ENCODE data around the gene OR2A12. TPM values are rescaled to one million over a fixed set of nuclear protein-coding genes. Genes with fewer than 3 reads are reported as not detected.

Gene OR2A12
- total RNA-seq, 4 donors from 2014 or later: not detected

DNA sequence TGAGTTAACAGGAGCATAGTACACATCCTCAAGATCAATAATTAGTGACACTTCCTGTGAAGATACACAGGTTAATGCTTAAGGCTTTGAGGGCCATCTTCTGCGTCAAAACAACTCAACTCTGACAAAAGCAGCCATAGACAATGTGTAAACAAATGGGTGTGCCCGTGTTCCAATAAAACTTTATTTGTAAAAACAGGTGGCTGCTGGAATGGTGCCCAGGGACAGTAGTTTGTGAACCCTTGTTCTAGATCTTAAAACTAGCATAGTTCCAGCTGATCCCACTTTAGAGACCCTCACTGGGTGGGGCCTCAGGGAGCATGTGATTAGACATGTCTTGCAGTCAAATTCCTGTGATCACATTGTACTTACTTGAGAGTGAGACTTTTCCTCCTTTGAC lies 44.7 kb downstream of the OR2A12 start:
- DNase-seq (ENCODE audit: low spot score in 2 of 2): no peak
- H3K4me3 ChIP-seq: no peak overlapping the region
- no peaks in the 10 kb centered on the region for H3K27me3 ChIP-seq
- H3K36me3 ChIP-seq: no peaks in the 10 kb centered on the region
- no peak overlapping the region for H3K27ac ChIP-seq
- H3K9me3 ChIP-seq: no peaks in the 10 kb centered on the region
- WGBS: 71% methylated on average over 2 of the region's 2 CpGs
- H3K4me1 ChIP-seq: no peaks in the 10 kb centered on the region
- TF ChIP-seq POLR2AphosphoS5 (IDR thresholded peaks at IDR 0.05) (no peak), EP300 (IDR thresholded peaks at IDR 0.05) (no peak), POLR2A (IDR thresholded peaks at IDR 0.05) (no peak)
- TF ChIP-seq, protein P1, sequence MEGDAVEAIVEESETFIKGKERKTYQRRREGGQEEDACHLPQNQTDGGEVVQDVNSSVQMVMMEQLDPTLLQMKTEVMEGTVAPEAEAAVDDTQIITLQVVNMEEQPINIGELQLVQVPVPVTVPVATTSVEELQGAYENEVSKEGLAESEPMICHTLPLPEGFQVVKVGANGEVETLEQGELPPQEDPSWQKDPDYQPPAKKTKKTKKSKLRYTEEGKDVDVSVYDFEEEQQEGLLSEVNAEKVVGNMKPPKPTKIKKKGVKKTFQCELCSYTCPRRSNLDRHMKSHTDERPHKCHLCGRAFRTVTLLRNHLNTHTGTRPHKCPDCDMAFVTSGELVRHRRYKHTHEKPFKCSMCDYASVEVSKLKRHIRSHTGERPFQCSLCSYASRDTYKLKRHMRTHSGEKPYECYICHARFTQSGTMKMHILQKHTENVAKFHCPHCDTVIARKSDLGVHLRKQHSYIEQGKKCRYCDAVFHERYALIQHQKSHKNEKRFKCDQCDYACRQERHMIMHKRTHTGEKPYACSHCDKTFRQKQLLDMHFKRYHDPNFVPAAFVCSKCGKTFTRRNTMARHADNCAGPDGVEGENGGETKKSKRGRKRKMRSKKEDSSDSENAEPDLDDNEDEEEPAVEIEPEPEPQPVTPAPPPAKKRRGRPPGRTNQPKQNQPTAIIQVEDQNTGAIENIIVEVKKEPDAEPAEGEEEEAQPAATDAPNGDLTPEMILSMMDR (IDR thresholded peaks at IDR 0.05): no peak

GRCh38 chr7:144132262-144132661 lies 46.2 kb downstream of the OR2A12 start:
- DNase-seq (ENCODE audit: low spot score in 2 of 2): no peak
- H3K9me3 ChIP-seq: no peaks in the 10 kb centered on the region
- no peak overlapping the region for H3K4me3 ChIP-seq
- 57% methylated on average over 3 of the region's 3 CpGs for WGBS
- no peaks in the 10 kb centered on the region for H3K27me3 ChIP-seq
- no peaks in the 10 kb centered on the region for H3K4me1 ChIP-seq
- no peak overlapping the region for H3K27ac ChIP-seq
- no peak for TF ChIP-seq POLR2AphosphoS5 (IDR thresholded peaks at IDR 0.05)
- TF ChIP-seq, protein P1 (IDR thresholded peaks at IDR 0.05): no peak
- TF ChIP-seq EP300 (IDR thresholded peaks at IDR 0.05): no peak
- TF ChIP-seq POLR2A (IDR thresholded peaks at IDR 0.05): no peak
- no peaks in the 10 kb centered on the region for H3K36me3 ChIP-seq

DNA sequence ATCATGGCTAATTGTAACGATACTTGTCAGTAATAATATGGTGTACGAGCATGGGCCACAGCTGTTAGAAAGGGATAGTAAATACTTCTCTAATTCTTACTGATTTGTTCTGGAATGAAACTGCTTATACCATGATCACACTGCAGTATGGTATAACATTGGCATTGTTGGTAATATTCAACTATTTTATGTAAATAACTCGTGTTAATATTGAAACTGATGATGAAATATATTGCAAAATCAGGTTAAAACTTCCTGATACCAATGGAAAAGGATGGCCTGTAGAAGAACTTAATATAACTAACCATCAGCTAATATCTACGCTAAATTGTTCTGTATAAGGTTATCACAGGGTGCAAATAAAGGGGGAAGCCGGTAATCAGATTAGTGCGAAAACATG lies 47.2 kb downstream of the OR2A12 start:
- Histone ChIP-seq H3K9me3 (no peaks in the 10 kb centered on the region), H3K36me3 (no peaks in the 10 kb centered on the region), H3K4me3 (no peak overlapping the region), H3K27me3 (no peaks in the 10 kb centered on the region), H3K4me1 (no peaks in the 10 kb centered on the region), H3K27ac (no peak overlapping the region)
- 77% methylated on average over 6 of the region's 6 CpGs for WGBS
- no peak for DNase-seq (ENCODE audit: low spot score in 2 of 2)
- TF ChIP-seq EP300 (IDR thresholded peaks at IDR 0.05): no peak
- TF ChIP-seq, protein P1 (IDR thresholded peaks at IDR 0.05): no peak
- no peak for TF ChIP-seq POLR2AphosphoS5 (IDR thresholded peaks at IDR 0.05)
- TF ChIP-seq POLR2A (IDR thresholded peaks at IDR 0.05): no peak

- H3K4me1 ChIP-seq: no peaks in the 10 kb centered on the region
- TF ChIP-seq POLR2A (IDR thresholded peaks at IDR 0.05): no peak
- TF ChIP-seq EP300 (IDR thresholded peaks at IDR 0.05): no peak
- no peak for TF ChIP-seq POLR2AphosphoS5 (IDR thresholded peaks at IDR 0.05)
- TF ChIP-seq, protein P1 (IDR thresholded peaks at IDR 0.05): no peak
- H3K36me3 ChIP-seq: no peaks in the 10 kb centered on the region
- no peak overlapping the region for H3K27ac ChIP-seq
- no peak overlapping the region for H3K4me3 ChIP-seq
- no peaks in the 10 kb centered on the region for H3K27me3 ChIP-seq
- no peaks in the 10 kb centered on the region for H3K9me3 ChIP-seq
- no peak for DNase-seq (ENCODE audit: low spot score in 2 of 2)
- whole genome bisulfite sequencing: 82% methylated on average over 1 of the region's 1 CpG
Measured at GRCh38 chr7:144134116-144134515, 48.0 kb downstream of the OR2A12 start.

- no peaks in the 10 kb centered on the region for H3K27me3 ChIP-seq
- H3K36me3 ChIP-seq: no peaks in the 10 kb centered on the region
- no peak for DNase-seq (ENCODE audit: low spot score in 2 of 2)
- H3K9me3 ChIP-seq: no peaks in the 10 kb centered on the region
- no peaks in the 10 kb centered on the region for H3K4me1 ChIP-seq
- H3K27ac ChIP-seq: no peak overlapping the region
- H3K4me3 ChIP-seq: no peak overlapping the region
- 62% methylated on average over 1 of the region's 1 CpG for WGBS
- TF ChIP-seq POLR2AphosphoS5 (IDR thresholded peaks at IDR 0.05): no peak
- TF ChIP-seq EP300 (IDR thresholded peaks at IDR 0.05): no peak
- TF ChIP-seq POLR2A (IDR thresholded peaks at IDR 0.05): no peak
- TF ChIP-seq, protein P1 (IDR thresholded peaks at IDR 0.05): no peak
Measured at GRCh38 chr7:144137501-144137900, 51.4 kb downstream of the OR2A12 start.
